Epithelial cell of esophagus (primary cell): ENCODE results near the gene SRCIN1.

Experiments
- DNase-seq: peaks from one replicate; pipeline ENCODE4 v3.0.0; 2010; ENCODE audit warnings: low read depth
- H3K4me3 ChIP-seq: 2 replicates; pipeline ENCODE4 v1.5.1; 2011; ENCODE audit warnings: mild to moderate bottlenecking, low read length, control low read depth
- CTCF ChIP-seq: IDR thresholded peaks from 2 replicates; pipeline ENCODE4 v1.5.1; 2011; ENCODE audit warnings: low read depth, mild to moderate bottlenecking, low read length, control low read depth, inconsistent platforms; ENCODE audit not compliant: insufficient read depth; ENCODE audit errors: missing control alignments

The SRCIN1 gene

GRCh38 chr17:38512473-38513058 lies 93.2 kb downstream of the SRCIN1 start:
- no peak overlapping the region for H3K4me3 ChIP-seq
- TF ChIP-seq CTCF = no peak
- DNase-seq = no peak

GRCh38 chr17:38511150-38512108 lies 94.3 kb downstream of the SRCIN1 start:
- no peak for TF ChIP-seq CTCF

GRCh38 chr17:38510421-38511149 lies 95.2 kb downstream of the SRCIN1 start:
- H3K4me3 ChIP-seq = no peak overlapping the region
- TF ChIP-seq CTCF = no peak
- peak; percentile 50 for DNase-seq

More at GRCh38 chr17:38511150-38512108, 94.3 kb downstream of the SRCIN1 start:
- no peak overlapping the region for H3K4me3 ChIP-seq
- DNase-seq = peak; percentile 42

- no peak overlapping the region for H3K4me3 ChIP-seq
- no peak for DNase-seq
- TF ChIP-seq CTCF = no peak
Observed at GRCh38 chr17:38509772-38510420, 95.9 kb downstream of the SRCIN1 start.

GRCh38 chr17:38508954-38509771 lies 96.6 kb downstream of the SRCIN1 start:
- H3K4me3 ChIP-seq = no peak overlapping the region
- DNase-seq = peak; percentile 96
- peak; percentile 89 for TF ChIP-seq CTCF

- DNase-seq = no peak
- TF ChIP-seq CTCF = no peak
- no peak overlapping the region for H3K4me3 ChIP-seq
Observed at GRCh38 chr17:38508570-38508950, 97.2 kb downstream of the SRCIN1 start.
